Inflammatory macrophage treated with lipopolysaccharide for 4 hours (primary cell): ENCODE data around the gene ZFAND3.

Experiments used
- DNase-seq: peaks from one replicate; pipeline ENCODE4 v3.0.0-alpha.2; 2020

Gene ZFAND3

GRCh38 chr6:37798436-37799262 lies 20.9 kb upstream of the ZFAND3 start:
- DNase-seq, result no peak

GRCh38 chr6:37799263-37799644 lies 20.3 kb upstream of the ZFAND3 start:
- no peak for DNase-seq

- DNase-seq, result no peak
These were observed 18.6 kb upstream of the ZFAND3 start for GRCh38 chr6:37800703-37801604.

GRCh38 chr6:37801605-37801940 lies 18.0 kb upstream of the ZFAND3 start:
- peak; percentile 32 for DNase-seq

GRCh38 chr6:37802810-37803209 lies 16.7 kb upstream of the ZFAND3 start:
- peak; percentile 87 for DNase-seq

- DNase-seq, result peak; percentile 58
These were observed 14.9 kb upstream of the ZFAND3 start for GRCh38 chr6:37804586-37804985.

- DNase-seq, result no peak
These were observed 13.3 kb upstream of the ZFAND3 start for GRCh38 chr6:37806213-37806612.

- DNase-seq, result no peak
These were observed 11.9 kb upstream of the ZFAND3 start for GRCh38 chr6:37807656-37808055.

- no peak for DNase-seq
These were observed 10.4 kb upstream of the ZFAND3 start for GRCh38 chr6:37809197-37809543.

GRCh38 chr6:37812841-37813240 lies 6.7 kb upstream of the ZFAND3 start:
- DNase-seq, result peak; percentile 72

GRCh38 chr6:37814374-37814773 lies 5.2 kb upstream of the ZFAND3 start:
- no peak for DNase-seq

GRCh38 chr6:37816599-37817375 lies 2.7 kb upstream of the ZFAND3 start:
- DNase-seq, result no peak

- DNase-seq, result peak; percentile 98
These were observed 871 bp upstream of the ZFAND3 start for GRCh38 chr6:37818536-37819176.

GRCh38 chr6:37819802-37820717 lies 533 bp downstream of the ZFAND3 start:
- peak; percentile 89 for DNase-seq

- no peak for DNase-seq
These were observed 1.2 kb downstream of the ZFAND3 start for GRCh38 chr6:37820718-37821079.

GRCh38 chr6:37821446-37821845 lies 1.9 kb downstream of the ZFAND3 start:
- DNase-seq, result no peak

GRCh38 chr6:37822851-37823682 lies 3.5 kb downstream of the ZFAND3 start:
- no peak for DNase-seq

GRCh38 chr6:37824170-37824569 lies 4.6 kb downstream of the ZFAND3 start:
- no peak for DNase-seq

GRCh38 chr6:37826188-37826587 lies 6.7 kb downstream of the ZFAND3 start:
- peak; percentile 89 for DNase-seq

- no peak for DNase-seq
These were observed 7.5 kb downstream of the ZFAND3 start for GRCh38 chr6:37826993-37827392.
